Medulla oblongata (tissue), 1 donor: ENCODE measurements around the gene ATP2A3.

Source experiments
- DNase-seq: peaks from one replicate; pipeline ENCODE4 v3.0.0-alpha.2; 2015; ENCODE audit errors: extremely low spot score

Gene ATP2A3

DNA sequence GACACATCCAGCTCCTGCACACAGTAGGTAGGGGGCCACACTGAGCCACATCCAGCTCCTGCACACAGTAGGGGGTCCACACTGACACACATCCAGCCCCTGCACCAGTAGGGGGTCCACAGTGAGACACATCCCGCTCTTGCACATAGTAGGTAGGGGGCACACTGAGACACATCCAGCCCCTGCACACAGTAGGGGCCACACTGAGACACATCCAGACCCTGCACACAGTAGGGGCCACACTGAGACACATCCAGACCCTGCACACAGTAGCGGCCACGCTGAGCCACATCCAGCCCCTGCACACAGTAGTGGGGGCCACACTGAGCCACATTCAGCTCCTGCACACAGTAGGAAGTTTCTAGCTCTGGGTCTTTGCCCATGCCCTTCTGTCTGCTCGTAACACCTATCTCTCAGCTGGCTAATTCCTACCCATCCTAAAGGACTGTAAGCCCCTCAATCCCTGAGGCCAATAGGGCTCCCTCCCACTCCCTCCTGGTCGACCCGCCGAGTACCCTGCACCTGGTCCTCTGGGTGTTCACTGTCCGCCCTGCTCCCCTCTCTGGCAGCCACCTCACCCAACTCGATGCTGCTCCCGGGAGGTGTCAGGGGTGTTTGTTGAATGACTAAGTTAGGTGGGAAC lies 9.4 kb upstream of the ATP2A3 start:
- DNase-seq = no peak

DNA sequence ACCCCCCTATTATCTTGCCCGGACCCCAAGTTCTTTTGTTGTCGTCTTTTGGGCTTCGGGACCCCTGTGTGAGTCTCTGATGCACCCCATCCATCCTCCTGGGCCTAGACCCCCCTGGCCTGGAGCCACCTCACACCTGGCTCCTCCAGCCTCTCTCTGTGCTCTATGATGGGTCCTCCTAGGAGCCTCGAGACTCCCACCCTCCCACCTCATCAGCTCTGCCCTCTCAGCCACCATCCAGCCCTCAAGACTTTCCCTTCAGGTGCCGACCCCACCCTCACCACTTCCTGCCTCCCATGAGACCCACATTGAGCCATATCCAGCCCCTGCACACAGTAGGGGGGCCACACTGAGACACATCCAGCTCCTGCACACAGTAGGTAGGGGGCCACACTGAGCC lies 8.7 kb upstream of the ATP2A3 start:
- DNase-seq = no peak

DNA sequence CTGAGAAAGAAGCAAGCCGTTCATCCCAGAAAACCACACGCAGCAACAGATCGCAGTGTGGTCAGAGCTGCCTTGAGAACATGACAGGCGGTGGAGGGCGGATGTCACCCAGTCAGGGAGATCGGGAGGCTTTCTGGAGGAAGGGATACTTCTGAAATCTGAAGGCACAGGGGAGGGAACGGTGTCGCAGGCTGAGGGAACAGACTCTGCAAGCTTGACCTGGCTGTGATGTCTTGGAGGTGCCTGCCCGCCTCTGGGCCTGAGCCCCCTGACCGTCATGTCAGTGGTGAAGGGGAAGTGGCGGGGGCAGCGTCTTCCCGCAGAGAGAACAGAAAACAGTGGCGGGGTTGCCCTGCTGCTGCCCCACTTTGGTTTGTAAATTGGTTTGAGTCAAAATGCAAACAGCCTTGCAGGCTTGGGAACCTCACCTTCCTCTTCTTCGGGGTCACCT lies 8.1 kb upstream of the ATP2A3 start:
- no peak for DNase-seq

DNA sequence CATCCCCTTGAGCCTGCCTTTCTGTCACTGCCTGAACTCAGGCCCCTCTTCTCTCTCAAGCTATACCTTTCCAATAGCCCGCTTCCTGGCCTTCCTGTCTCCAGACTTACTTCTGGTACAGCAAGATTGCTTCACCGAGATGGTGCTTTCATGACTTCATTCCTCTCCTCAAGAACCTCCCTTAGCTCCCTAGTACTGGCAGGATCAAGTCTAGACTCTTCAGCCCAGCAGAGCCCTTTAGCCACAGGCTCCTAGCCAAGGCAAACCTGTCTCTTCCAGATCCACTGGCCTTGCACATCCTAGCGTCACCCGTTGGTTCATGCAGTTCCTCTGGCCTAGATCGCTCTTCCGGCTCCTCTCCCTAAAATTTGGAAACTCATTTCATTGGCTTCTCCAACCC lies 6.4 kb upstream of the ATP2A3 start:
- no peak for DNase-seq

DNA sequence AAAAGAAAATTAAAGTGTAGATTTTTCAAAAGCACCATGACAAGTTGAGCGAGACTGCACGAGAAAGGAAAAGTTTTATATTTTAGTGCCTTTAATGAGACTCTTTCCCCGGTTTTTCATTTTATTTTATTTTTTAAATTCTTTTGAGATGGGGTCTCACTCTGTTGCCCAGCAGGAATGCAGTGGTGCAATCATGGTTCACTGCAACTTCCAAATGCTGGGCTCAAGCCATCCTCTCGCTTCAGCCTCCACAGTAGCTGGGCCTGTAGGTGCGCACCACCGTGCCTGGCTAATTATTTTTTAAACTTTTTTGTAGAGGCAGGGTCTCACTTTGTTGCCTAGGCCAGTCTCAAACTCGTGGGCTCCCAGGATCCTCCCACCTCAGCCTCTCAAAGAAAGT lies 5.7 kb upstream of the ATP2A3 start:
- no peak for DNase-seq

DNA sequence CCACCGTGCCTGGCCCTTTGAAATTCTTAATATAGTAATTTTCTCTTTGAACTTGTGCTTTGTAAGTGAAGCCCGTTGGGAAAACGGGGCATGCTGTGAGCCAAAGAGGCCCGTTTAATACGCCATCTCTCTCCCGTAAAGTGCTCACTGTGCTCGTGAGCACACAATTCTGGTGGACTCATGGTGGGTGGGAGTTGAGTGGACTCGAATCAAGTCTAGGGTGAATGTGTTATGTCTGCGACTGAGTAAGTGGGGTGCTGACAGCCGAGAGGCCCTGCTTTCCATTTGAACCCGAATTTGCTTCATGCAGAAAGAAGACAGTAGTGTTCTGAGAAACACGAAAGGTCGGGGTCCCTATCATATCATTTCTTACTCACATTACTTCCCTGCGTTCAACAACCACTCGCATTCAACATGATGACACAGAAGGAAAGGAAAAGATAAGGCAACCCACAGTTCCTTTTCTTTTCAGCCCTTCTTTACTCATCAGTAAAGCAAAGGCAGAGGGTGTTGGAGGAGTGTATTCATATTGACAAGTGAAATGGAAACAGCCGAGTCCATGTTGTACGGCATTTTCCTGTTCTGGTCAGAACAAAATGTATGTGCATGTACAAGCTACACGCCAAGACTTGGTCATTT lies 4.8 kb upstream of the ATP2A3 start:
- DNase-seq = no peak

DNA sequence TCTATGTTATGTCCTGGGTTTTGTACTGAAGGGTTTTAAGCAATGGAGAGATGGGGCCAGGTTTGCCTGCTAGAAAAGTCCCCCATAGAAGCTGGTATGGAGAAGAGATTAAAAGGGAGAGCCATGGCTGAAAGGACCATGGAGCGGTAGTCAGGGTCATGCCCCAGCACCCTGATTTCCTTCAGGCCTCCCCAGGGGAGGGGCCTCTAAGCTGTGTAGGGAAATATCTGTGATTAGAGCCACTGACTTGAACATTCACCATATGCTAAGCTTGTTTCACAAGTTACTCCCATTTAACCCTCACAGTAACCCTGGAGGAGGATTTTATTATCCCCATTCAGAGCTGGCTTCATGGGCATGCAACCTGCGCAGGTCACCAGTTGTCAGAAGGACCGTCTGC lies 3.8 kb upstream of the ATP2A3 start:
- no peak for DNase-seq

DNA sequence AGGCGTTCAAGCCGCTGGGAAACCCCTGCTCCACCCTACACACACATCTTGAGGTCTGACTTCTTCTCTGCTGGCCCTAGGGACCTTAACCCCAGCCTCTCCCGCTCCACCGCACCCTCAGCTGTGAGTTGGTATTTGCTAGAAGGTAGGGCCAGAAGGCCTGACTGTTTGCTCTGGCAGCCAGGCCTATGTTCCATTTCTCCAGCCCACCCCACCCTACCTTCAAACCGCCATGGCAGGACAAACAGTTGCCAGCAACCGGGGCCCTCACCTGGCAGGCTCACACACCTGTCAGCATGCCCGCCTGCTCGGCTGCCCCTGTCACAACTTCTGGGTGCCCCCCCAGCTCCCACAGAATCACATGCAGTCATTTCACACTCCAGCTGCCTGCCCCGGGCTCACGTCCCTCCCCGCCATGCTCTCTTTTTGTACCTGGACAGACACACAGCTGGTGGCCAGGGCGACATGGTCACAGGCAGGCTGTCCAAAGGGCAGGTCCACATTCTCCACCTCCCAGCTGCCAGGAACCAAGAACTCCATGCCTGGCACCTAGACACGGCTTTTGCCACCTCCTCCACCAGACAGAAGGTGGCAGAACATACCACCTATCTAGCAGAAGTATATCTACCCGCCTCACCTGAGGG lies 2.6 kb upstream of the ATP2A3 start:
- DNase-seq = no peak

DNA sequence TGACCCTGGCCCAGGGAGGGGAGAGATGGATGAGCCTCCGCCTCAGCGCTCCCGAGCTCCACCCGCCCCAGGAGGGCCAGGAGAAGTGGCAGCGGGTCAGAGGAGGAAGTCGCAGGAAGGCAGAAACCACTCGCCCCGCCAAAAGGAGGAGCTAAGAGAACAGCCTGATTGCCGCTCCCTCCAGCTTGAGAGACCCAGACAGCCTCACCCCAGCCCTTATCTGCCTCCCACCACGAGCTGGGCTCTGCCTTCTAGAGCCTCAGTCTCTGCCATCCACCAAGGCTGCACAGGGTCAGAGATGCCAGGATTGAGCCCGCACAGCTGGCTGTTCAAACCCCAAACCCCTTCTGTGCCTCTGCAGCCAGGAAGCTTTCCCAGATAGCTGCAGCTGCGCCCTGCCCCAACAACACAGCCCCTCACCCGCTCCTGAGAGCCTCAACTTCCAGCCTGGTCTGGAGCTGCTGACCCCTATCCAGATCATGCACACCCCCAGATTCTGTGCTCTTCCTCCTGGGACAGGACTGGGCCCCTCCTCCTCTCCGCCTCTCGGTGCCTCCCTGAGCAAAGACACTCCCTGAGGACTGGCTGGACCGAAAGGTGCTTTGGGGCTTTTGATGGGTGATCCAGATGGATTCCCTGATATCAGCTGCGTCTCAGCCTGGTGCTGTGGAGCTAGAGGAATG lies 1.0 kb upstream of the ATP2A3 start:
- peak; percentile 41 for DNase-seq

DNA sequence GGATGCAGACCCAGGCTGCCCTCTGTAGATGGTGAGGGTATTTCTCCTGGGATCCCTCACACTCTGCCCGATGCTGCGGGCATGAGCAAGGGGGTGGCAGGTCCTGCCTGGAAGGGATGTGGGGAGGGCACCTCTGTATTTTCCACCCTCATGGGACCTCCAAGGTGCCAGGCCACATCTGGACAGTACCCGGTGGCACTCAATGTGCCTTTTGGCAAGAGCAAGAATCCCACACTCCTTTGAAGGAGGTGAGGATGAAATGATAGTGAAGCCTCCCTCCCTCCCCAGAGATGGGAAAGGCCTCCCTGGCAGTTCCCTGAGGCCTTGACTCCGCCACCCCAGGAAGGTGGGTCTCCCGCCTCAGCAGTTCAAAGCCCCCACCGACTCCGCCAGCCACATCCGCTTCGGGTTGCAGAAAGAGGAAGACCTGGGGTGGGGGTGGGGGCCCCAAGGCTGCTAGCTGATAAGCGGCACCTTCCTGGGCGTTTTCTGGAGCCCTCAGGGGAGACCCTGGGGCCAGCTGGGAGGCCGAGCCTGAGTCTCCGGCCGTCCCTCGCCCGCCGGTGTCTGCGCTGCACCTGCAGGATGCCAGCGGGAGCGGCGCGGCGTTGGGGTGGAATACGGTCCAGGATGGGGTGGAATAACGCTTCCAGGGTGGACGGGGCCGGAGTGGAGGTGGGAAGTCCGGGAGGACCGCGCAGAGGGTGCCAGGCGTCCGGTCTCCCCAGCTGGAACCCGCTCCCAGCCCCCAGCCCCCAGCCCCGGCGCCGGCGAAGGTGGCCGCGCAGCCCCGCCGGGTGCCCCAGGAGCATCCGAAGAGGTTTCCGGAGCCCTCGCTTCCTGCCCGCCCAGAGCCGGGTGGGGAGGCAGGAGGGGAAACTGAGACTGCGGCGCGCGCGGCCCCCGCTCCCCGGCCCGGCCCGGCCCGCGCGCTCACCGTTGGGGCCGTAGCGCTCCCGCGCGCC lies 718 bp downstream of the ATP2A3 start:
- DNase-seq = peak; percentile 17

DNA sequence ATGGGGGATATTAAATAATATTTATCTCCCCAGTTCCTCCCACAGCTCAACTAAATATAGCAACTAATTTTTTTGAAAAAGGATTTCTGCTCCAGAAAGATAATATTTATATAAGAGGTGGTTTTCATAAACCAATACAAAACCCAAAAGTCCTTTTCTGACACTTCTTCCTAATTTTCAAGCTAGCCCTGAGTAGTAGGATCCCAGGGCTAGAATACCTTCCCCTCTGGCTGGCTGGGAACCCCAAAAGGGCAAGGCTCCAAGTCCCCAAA lies 1.3 kb downstream of the ATP2A3 start:
- no peak for DNase-seq

DNA sequence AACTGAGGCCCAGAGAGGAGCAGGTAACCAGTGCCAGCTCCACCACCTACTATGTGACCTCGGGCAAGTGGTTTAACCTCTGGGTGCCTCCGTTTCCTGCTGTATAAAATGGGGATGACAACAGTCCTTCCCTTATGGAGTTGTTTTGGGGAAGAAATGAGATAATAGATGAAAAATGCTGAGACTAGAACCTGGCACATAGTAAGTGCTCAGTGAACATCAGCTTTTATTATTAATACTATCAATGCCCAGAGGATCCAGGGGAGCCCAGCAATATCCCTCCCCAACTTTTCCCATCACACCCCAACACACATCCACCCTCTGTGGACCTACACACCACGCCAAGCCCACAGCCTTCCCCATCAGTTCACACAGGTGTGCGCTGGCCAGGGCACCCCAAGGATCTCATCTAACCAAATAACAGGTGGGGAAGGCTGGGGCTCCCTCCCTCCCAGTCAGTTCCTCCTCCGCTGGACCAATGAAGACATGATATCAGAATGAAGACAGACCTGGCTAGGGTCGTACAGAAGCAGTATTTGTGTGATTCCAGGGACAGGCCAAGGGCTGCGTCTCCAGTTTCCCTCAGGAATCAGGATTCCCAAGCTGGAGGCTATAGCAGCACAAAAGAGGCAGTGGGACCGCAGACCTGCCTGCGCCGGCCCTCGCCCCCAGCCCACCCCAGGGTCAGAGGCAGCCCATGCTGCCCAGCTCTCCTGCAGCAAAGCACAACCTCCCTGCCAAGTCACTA lies 1.8 kb downstream of the ATP2A3 start:
- no peak for DNase-seq

DNA sequence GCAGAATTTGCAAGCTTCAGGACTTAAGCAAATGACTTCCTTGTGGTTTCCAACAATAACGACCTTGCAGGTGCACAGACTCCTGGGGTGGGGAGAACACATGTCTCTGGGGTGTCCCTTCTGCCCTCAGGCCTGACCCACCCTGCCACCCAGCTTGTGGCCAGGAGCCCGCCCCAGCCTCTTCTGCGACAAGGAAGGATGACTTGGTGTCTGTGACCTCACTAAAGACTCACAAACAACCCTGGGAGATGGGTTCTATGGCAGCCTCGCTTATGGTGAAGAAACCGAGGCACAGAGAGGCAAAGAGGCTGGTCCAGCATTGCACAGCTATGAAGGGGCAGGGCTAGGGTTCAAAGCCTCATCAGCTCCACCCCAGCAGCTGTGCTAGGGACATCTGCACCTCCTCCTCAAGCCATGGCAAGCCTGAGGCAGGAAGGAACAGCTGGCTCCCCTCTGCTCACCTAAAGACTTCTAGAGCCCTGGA lies 2.6 kb downstream of the ATP2A3 start:
- DNase-seq = no peak

DNA sequence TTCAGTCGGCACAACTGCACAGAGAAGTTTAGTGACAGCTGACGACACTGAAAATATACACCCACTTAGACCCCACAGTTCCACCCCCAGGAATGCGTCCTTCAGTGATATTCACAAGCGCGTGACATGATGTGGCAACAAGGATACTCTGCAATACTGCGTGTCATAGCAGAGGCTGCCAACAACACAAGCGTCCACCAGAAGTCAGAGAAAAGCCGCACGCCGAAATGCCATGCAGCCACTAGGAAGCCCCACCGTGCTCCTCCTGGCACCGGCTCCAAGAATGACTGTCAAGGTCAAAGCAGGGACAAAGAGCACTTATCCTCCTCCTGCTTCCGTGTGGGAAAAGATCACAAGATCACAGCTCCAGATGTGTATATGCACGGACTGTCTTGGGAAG lies 3.5 kb downstream of the ATP2A3 start:
- DNase-seq = no peak

DNA sequence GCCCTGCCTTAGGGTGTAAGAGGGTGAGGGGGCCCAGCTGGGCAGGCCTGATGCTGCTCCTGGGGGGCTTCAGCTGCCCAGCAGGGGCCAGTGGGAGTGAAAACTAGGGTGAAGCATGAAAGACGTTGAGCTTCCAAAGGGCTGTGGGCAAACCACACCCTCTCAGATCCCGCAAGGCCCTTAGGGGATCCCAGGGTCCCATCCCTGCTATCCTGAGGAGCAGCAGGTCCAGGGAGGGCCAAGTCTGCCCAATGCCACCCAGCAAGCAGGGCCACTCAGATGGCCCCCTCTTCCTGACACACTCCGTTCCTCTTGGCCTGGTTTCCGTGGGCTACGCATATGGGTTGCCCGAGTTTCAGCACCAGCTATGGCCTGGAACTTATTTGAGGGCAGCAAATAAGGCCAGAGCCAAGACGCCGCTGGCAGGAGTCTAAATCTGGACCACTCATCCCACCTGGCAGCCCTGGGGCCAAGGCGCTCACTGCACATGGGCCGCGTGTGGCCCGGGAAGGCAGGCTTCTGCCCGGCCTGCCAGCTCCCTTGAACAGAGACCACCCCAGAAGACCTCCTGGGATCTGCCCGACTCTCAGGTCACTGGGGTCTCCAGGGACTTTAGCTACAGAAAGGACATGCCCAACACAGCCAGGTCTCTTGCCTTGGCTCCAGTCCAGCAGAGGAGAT lies 4.2 kb downstream of the ATP2A3 start:
- DNase-seq = no peak

DNA sequence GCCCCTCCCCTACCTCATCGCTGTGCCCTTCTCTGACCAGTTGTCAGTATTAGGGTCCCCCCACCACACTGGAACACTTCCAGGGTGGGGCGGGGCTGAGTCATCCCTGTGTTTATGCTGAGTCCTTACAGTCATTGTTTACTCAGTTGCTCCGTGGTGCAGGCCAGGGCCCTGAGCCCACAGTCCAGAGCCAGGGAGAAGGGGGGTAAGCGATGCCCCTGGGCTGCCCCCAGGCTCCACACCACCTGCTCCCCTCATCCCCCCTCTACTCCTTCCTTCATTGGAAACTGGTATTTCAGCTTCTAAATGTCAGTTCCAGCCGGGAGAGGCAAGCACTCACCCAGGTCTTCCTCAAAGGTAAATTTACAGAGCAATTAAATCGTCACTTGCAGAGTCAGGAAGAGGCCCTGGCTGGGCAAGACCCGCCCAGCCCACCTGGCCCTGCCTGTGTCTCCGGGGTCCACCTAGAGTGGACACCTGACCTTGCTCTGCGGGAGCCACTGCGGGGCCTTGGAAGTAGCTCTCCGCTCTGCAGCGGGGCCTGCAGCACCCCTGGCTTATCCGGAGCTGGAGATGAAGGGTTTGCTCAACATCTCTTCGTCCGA lies 4.8 kb downstream of the ATP2A3 start:
- DNase-seq = no peak

DNA sequence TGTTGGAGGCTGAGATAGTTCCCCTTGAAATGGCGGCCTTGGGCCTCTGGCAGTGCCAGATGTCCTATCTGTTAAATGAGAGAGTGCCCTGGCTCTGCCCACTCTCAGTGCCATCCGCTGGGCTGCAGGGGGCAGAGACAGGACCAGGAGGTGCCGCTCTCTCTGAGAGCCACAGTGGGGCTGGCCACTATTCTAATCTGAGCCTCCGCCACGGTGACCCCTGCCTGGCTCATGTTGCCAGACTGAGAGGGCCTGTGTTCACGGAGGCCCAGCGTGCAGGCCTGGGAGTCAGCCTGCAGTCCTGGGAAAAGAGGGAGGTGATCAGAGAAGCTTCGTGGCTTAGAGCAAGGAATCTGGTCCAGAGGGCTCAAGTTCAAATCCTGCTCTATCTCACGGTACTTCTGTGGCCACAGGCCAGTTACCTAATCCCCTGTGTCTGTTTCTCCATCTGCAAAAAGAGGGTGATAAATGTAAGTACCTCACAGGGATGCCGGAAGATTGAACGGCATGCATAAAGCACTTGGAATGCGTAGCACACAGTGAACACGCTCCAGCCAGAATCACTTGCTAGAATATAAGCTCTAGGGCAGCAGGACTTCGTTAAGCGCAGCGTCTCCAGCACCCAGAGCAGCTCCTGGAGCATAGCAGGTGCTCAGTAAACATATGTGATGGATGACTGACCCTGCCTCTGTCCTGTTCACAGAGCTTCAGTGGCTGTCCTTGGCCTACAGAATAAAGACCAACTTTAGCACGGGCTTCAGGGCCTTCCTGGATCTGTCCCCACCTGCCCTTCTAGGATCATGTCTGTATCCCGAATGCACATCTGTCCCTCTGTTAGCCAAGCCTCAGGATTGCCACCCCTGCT lies 6.3 kb downstream of the ATP2A3 start:
- DNase-seq = no peak

DNA sequence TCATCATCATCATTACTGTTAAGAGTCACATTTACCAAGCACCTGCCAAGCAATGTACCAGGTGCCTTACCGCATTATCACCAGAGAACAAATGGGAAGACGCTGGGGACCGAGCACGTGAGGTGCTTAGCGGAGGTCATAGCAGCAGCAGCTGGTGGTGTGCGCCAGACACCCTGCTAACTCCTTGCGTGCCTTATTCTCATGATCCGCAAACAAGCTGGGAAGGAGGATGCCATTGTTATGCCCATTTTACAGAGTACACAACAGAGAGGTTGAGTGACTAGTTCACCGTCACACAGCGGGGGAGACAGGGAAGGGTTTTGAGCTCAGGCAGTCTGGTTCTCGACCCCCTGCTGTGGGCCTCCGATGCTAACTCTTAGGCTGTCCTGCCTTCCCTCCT lies 7.3 kb downstream of the ATP2A3 start:
- no peak for DNase-seq
